HEK293 (cell line): ENCODE measurements around the gene GPRC5D.

Source experiments
- CTCF ChIA-PET: fragments of 350-600 bp; formaldehyde crosslinking; extraction: SDS; loops from one replicate; lab custom pipeline; 2021; ENCODE audit warnings: antibody characterized with exemption; lab: Yijun Ruan, JAX
- POLR2A ChIA-PET: fragments of 300-600 bp; formaldehyde crosslinking; extraction: SDS; loops from one replicate; lab custom pipeline; 2020; ENCODE audit warnings: antibody characterized with exemption, inconsistent platforms; lab: Yijun Ruan, JAX
- H3K27ac ChIP-seq: fragments of 200-500 bp; sonication (Bioruptor generic); 2 replicates; pipeline ENCODE4 v1.5.1; 2014; ENCODE audit warnings: low read depth, low read length, control low read depth, inconsistent platforms; ENCODE audit errors: extremely low read depth
- H3K36me3 ChIP-seq, 2 experiments: fragments of 200-500 bp in 1 of 2; sonication (Bioruptor generic) in 1 of 2; 1 replicate in 1 of 2; 2 replicates in 1 of 2; pipeline ENCODE4 v1.5.1; 2014 to 2017; ENCODE audit warnings: inconsistent platforms in 2 of 2, low read length in 2 of 2; ENCODE audit not compliant: control insufficient read depth in 2 of 2, insufficient read depth in 1 of 2
- H3K4me1 ChIP-seq: fragments of 200-500 bp; sonication (Bioruptor generic); 2 replicates; pipeline ENCODE4 v1.5.1; 2014; ENCODE audit warnings: mild to moderate bottlenecking, low read length, inconsistent platforms; ENCODE audit not compliant: control insufficient read depth, insufficient read depth
- H3K4me3 ChIP-seq: 2 replicates; pipeline ENCODE4 v1.5.1; 2011; ENCODE audit warnings: low read depth, mild to moderate bottlenecking, control low read depth, low read length, moderate library complexity
- H3K9me3 ChIP-seq: fragments of 200-500 bp; sonication (Bioruptor generic); 2 replicates; pipeline ENCODE4 v1.5.1; 2014; ENCODE audit warnings: low read depth, low read length, inconsistent platforms; ENCODE audit not compliant: control insufficient read depth, insufficient read depth
- EGR2 ChIP-seq: fragments of 450-650 bp; formaldehyde crosslinking; IDR thresholded peaks from 2 replicates; pipeline ENCODE4 v1.5.1; 2016; ENCODE audit warnings: low read depth, missing biosample characterization, missing genetic modification characterization
- GLI4 ChIP-seq: fragments of 450-650 bp; formaldehyde crosslinking; IDR thresholded peaks from 2 replicates; pipeline ENCODE4 v1.5.1; 2016; ENCODE audit warnings: missing biosample characterization, missing genetic modification characterization
- HOXA7 ChIP-seq: sonication (generic); formaldehyde crosslinking; IDR thresholded peaks from 2 replicates; pipeline ENCODE4 v1.8.1; 2022; ENCODE audit warnings: missing genetic modification reagents, borderline replicate concordance
- KLF1 ChIP-seq: fragments of 450-650 bp; formaldehyde crosslinking; IDR thresholded peaks from 2 replicates; pipeline ENCODE4 v1.5.1; 2016; ENCODE audit warnings: missing biosample characterization, missing genetic modification characterization
- KLF7 ChIP-seq: fragments of 450-650 bp; formaldehyde crosslinking; IDR thresholded peaks from 2 replicates; pipeline ENCODE4 v1.5.1; 2016; ENCODE audit warnings: missing biosample characterization, missing genetic modification characterization, borderline replicate concordance
- REPIN1 ChIP-seq: fragments of 450-650 bp; formaldehyde crosslinking; IDR thresholded peaks from 2 replicates; pipeline ENCODE4 v1.5.1; 2017; ENCODE audit warnings: missing biosample characterization, missing genetic modification characterization, low read depth
- WT1 ChIP-seq: fragments of 450-650 bp; formaldehyde crosslinking; IDR thresholded peaks from 2 replicates; pipeline ENCODE4 v1.5.1; 2016; ENCODE audit warnings: missing biosample characterization, missing genetic modification characterization
- ZBTB21 ChIP-seq: fragments of 450-650 bp; formaldehyde crosslinking; IDR thresholded peaks from 2 replicates; pipeline ENCODE4 v1.5.1; 2017; ENCODE audit warnings: missing biosample characterization, missing genetic modification characterization
- ZNF157 ChIP-seq: fragments of 450-650 bp; formaldehyde crosslinking; IDR thresholded peaks from 2 replicates; pipeline ENCODE4 v1.5.1; 2016; ENCODE audit warnings: missing biosample characterization, missing genetic modification characterization
- ZNF266 ChIP-seq: fragments of 450-650 bp; formaldehyde crosslinking; IDR thresholded peaks from 2 replicates; pipeline ENCODE4 v1.5.1; 2016; ENCODE audit warnings: missing biosample characterization, missing genetic modification characterization, low read depth
- ZNF302 ChIP-seq: fragments of 450-650 bp; formaldehyde crosslinking; IDR thresholded peaks from 2 replicates; pipeline ENCODE4 v1.5.1; 2016; ENCODE audit warnings: missing biosample characterization, missing genetic modification characterization, low read depth
- ZNF311 ChIP-seq: fragments of 450-650 bp; formaldehyde crosslinking; IDR thresholded peaks from 2 replicates; pipeline ENCODE4 v1.5.1; 2017; ENCODE audit warnings: missing biosample characterization, missing genetic modification characterization, borderline replicate concordance
- ZNF521 ChIP-seq: fragments of 450-650 bp; formaldehyde crosslinking; IDR thresholded peaks from 2 replicates; pipeline ENCODE4 v1.5.1; 2017; ENCODE audit warnings: missing biosample characterization, mild to moderate bottlenecking, missing genetic modification characterization
- ZNF621 ChIP-seq: fragments of 450-650 bp; formaldehyde crosslinking; IDR thresholded peaks from 2 replicates; pipeline ENCODE4 v1.5.1; 2017; ENCODE audit warnings: missing biosample characterization, missing genetic modification characterization
- ZNF658 ChIP-seq: fragments of 450-650 bp; formaldehyde crosslinking; IDR thresholded peaks from 2 replicates; pipeline ENCODE4; 2016; ENCODE audit warnings: missing biosample characterization, missing genetic modification characterization
- ZNF776 ChIP-seq: fragments of 450-650 bp; formaldehyde crosslinking; IDR thresholded peaks from 2 replicates; pipeline ENCODE4 v1.5.0; 2017; ENCODE audit warnings: missing biosample characterization, missing genetic modification characterization, borderline replicate concordance
- ZNF777 ChIP-seq: fragments of 450-650 bp; formaldehyde crosslinking; IDR thresholded peaks from 2 replicates; pipeline ENCODE4 v1.5.1; 2017; ENCODE audit warnings: missing biosample characterization, missing genetic modification characterization, borderline replicate concordance
- TF ChIP-seq, protein P1 (sequence below): fragments of 450-650 bp; formaldehyde crosslinking; IDR thresholded peaks from 2 replicates; pipeline ENCODE4; 2016; ENCODE audit warnings: missing biosample characterization, missing genetic modification characterization
- TF ChIP-seq, protein P2 (sequence below): fragments of 450-650 bp; formaldehyde crosslinking; IDR thresholded peaks from 2 replicates; pipeline ENCODE4 v1.5.1; 2016; ENCODE audit warnings: missing biosample characterization, missing genetic modification characterization, borderline replicate concordance
- TF ChIP-seq, protein P3 (sequence below): fragments of 450-650 bp; formaldehyde crosslinking; IDR thresholded peaks from 2 replicates; pipeline ENCODE4 v1.5.1; 2016; ENCODE audit warnings: missing biosample characterization, missing genetic modification characterization
- TF ChIP-seq, protein P4 (sequence below): fragments of 450-650 bp; formaldehyde crosslinking; IDR thresholded peaks from 2 replicates; pipeline ENCODE4 v1.5.1; 2016; ENCODE audit warnings: missing biosample characterization, missing genetic modification characterization
- TF ChIP-seq, protein P5 (sequence below): fragments of 450-650 bp; formaldehyde crosslinking; IDR thresholded peaks from 2 replicates; pipeline ENCODE4 v1.5.1; 2016; ENCODE audit warnings: missing biosample characterization, missing genetic modification characterization

Gene GPRC5D

DNA sequence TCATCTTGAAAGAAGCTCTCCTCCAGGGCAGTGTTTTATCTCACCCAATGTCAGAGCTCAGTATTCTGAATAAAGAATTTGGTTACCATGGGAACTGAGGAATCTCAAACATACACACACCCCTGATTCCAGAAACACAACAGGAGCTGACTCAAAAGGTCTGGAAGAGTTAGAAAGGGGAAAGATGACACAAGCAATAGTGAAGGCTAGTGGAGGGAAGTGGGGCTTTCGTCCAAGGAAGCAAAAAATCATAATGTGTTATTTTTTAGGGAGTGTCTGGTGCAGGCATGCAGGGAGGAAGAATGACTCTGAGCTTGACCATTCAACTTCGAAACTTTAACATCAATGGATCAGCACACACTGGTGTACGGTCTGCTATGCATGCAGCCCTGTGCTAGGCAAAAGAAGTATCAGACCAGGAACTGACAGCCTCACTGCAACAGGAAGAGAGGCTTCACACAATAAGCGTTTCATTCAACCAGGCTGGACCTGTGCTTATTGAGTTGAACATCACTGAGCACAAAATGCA is 27.8 kb upstream of the GPRC5D start:
- H3K4me3 ChIP-seq, result no peak overlapping the region
- no peak for TF ChIP-seq GLI4 (tag by site-specific recombination)
- no peak for TF ChIP-seq ZNF157 (tag by site-specific recombination)
- no peak for TF ChIP-seq ZNF658 (tag by site-specific recombination)
- TF ChIP-seq HOXA7 (CRISPR knock-in tag), result no peak
- no peak for TF ChIP-seq ZBTB21 (tag by site-specific recombination)
- no peak for TF ChIP-seq EGR2
- TF ChIP-seq, protein P1, sequence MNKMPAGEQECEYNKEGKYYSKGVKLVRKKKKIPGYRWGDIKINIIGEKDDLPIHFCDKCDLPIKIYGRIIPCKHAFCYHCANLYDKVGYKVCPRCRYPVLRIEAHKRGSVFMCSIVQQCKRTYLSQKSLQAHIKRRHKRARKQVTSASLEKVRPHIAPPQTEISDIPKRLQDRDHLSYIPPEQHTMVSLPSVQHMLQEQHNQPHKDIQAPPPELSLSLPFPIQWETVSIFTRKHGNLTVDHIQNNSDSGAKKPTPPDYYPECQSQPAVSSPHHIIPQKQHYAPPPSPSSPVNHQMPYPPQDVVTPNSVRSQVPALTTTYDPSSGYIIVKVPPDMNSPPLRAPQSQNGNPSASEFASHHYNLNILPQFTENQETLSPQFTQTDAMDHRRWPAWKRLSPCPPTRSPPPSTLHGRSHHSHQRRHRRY, result no peak
- TF ChIP-seq, protein P2, sequence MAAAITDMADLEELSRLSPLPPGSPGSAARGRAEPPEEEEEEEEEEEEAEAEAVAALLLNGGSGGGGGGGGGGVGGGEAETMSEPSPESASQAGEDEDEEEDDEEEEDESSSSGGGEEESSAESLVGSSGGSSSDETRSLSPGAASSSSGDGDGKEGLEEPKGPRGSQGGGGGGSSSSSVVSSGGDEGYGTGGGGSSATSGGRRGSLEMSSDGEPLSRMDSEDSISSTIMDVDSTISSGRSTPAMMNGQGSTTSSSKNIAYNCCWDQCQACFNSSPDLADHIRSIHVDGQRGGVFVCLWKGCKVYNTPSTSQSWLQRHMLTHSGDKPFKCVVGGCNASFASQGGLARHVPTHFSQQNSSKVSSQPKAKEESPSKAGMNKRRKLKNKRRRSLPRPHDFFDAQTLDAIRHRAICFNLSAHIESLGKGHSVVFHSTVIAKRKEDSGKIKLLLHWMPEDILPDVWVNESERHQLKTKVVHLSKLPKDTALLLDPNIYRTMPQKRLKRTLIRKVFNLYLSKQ, result no peak
- no peak for TF ChIP-seq ZNF311
- TF ChIP-seq, protein P3, sequence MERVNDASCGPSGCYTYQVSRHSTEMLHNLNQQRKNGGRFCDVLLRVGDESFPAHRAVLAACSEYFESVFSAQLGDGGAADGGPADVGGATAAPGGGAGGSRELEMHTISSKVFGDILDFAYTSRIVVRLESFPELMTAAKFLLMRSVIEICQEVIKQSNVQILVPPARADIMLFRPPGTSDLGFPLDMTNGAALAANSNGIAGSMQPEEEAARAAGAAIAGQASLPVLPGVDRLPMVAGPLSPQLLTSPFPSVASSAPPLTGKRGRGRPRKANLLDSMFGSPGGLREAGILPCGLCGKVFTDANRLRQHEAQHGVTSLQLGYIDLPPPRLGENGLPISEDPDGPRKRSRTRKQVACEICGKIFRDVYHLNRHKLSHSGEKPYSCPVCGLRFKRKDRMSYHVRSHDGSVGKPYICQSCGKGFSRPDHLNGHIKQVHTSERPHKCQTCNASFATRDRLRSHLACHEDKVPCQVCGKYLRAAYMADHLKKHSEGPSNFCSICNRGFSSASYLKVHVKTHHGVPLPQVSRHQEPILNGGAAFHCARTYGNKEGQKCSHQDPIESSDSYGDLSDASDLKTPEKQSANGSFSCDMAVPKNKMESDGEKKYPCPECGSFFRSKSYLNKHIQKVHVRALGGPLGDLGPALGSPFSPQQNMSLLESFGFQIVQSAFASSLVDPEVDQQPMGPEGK, result no peak
- TF ChIP-seq REPIN1 (tag by site-specific recombination), result no peak
- TF ChIP-seq ZNF521 (tag by site-specific recombination), result no peak
- no peak for TF ChIP-seq KLF1 (tag by site-specific recombination)
- no peak for TF ChIP-seq ZNF777 (tag by site-specific recombination)
- TF ChIP-seq, protein P4, sequence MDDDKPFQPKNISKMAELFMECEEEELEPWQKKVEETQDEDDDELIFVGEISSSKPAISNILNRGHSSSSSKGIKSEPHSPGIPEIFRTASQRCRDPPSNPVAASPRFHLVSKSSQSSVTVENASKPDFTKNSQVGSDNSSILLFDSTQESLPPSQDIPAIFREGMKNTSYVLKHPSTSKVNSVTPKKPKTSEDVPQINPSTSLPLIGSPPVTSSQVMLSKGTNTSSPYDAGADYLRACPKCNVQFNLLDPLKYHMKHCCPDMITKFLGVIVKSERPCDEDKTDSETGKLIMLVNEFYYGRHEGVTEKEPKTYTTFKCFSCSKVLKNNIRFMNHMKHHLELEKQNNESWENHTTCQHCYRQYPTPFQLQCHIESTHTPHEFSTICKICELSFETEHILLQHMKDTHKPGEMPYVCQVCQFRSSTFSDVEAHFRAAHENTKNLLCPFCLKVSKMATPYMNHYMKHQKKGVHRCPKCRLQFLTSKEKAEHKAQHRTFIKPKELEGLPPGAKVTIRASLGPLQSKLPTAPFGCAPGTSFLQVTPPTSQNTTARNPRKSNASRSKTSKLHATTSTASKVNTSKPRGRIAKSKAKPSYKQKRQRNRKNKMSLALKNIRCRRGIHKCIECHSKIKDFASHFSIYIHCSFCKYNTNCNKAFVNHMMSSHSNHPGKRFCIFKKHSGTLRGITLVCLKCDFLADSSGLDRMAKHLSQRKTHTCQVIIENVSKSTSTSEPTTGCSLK (tag by site-specific recombination), result no peak
- TF ChIP-seq, protein P5, sequence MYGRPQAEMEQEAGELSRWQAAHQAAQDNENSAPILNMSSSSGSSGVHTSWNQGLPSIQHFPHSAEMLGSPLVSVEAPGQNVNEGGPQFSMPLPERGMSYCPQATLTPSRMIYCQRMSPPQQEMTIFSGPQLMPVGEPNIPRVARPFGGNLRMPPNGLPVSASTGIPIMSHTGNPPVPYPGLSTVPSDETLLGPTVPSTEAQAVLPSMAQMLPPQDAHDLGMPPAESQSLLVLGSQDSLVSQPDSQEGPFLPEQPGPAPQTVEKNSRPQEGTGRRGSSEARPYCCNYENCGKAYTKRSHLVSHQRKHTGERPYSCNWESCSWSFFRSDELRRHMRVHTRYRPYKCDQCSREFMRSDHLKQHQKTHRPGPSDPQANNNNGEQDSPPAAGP (tag by site-specific recombination), result no peak
- no peak for TF ChIP-seq ZNF302 (tag by site-specific recombination)
- TF ChIP-seq, all 188 proteins: peak for 0
- H3K9me3 ChIP-seq, result no peaks in the 10 kb centered on the region
- no peaks in the 10 kb centered on the region for H3K4me1 ChIP-seq
- peaks cover 17 to 86% of the 10 kb centered on the region in 2 experiments for H3K36me3 ChIP-seq
- no peak overlapping the region for H3K27ac ChIP-seq
- POLR2A ChIA-PET, result no interaction called here
- CTCF ChIA-PET, result interaction anchor here (0.7 to 6.5 kb wide), 7 partner anchors 9 to 248 kb away, joined by 3 to 39 read pairs (median 5); no protein-coding TSS in a partner anchor

DNA sequence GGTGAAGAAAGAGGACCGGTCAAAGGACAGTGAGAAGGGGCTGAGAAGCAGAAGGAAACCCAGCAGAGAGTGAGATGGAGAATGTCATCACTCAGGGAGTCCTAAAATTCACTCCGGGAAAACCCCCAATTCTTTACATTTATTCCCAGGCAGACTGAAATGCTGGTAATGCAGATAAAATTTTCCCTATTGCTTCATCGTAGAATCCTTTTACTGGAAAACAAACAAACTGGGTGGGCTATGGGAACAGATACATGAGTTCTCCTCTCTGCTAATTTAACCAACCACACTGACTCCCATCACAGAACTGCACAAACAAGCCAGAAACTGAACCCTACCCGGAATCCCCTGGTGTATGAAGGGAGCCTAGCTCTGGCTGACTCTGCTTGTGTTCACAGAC is 27.2 kb upstream of the GPRC5D start:
- Histone ChIP-seq H3K27ac (no peak overlapping the region), H3K4me1 (no peaks in the 10 kb centered on the region), H3K36me3 (peaks cover 10 to 86% of the 10 kb centered on the region in 2 experiments), H3K9me3 (no peaks in the 10 kb centered on the region), H3K4me3 (no peak overlapping the region)
- CTCF ChIA-PET, result interaction anchor here (0.7 to 6.5 kb wide), 5 partner anchors 8 to 247 kb away, joined by 3 to 39 read pairs (median 5); no protein-coding TSS in a partner anchor
- POLR2A ChIA-PET, result no interaction called here
- no peak for TF ChIP-seq WT1
- TF ChIP-seq ZNF621 (tag by site-specific recombination), result no peak
- no peak for TF ChIP-seq KLF1 (tag by site-specific recombination)
- TF ChIP-seq, protein P2, result no peak
- no peak for TF ChIP-seq ZNF776 (tag by site-specific recombination)
- no peak for TF ChIP-seq ZNF266 (tag by site-specific recombination)
- no peak for TF ChIP-seq KLF7 (tag by site-specific recombination)
